Karpas-422 (cell line): ENCODE data around the gene L3MBTL4. TPM values are rescaled to one million over a fixed set of nuclear protein-coding genes. Genes with fewer than 3 reads are reported as not detected.
"Not testable (repeated sequence)": the region's sequence is repeated elsewhere in the genome, so short reads cannot be mapped to it uniquely, and the experiment has no call there.

Source experiments
- DNase-seq: peaks from one replicate; pipeline ENCODE4 v3.0.0-alpha.2; 2015
- H2AFZ ChIP-seq: fragments of 200-600 bp; sonication (generic); 2 replicates; pipeline ENCODE4 v1.6.1; 2014; ENCODE audit warnings: antibody characterized with exemption, low read length, mixed read lengths
- H3K27ac ChIP-seq: fragments of 200-600 bp; sonication (generic); 2 replicates; pipeline ENCODE4 v1.5.1; 2014; ENCODE audit warnings: mild to moderate bottlenecking, low read length, moderate library complexity
- H3K27me3 ChIP-seq: fragments of 200-600 bp; sonication (generic); 2 replicates; pipeline ENCODE4 v1.6.1; 2014; ENCODE audit warnings: low read length, mixed read lengths
- H3K36me3 ChIP-seq: fragments of 200-600 bp; sonication (generic); 2 replicates; pipeline ENCODE4 v1.6.1; 2014; ENCODE audit warnings: low read length, mixed read lengths; ENCODE audit not compliant: insufficient read depth
- H3K4me1 ChIP-seq: fragments of 200-600 bp; sonication (generic); 2 replicates; pipeline ENCODE4 v1.6.1; 2014; ENCODE audit warnings: mild to moderate bottlenecking, low read length, mixed read lengths
- H3K4me2 ChIP-seq: fragments of 200-600 bp; sonication (generic); 2 replicates; pipeline ENCODE4 v1.6.1; 2014; ENCODE audit warnings: low read length, low read depth, mild to moderate bottlenecking; ENCODE audit not compliant: poor library complexity, severe bottlenecking
- H3K4me3 ChIP-seq: fragments of 200-600 bp; sonication (generic); 2 replicates; pipeline ENCODE4 v1.5.1; 2014; ENCODE audit warnings: mild to moderate bottlenecking, antibody characterized with exemption, low read length, mixed read lengths
- H3K79me2 ChIP-seq: fragments of 200-600 bp; sonication (generic); 2 replicates; pipeline ENCODE4 v1.6.1; 2014; ENCODE audit warnings: mild to moderate bottlenecking, low read length, mixed read lengths
- H3K9ac ChIP-seq: fragments of 200-600 bp; sonication (generic); 2 replicates; pipeline ENCODE4 v1.6.0; 2014; ENCODE audit warnings: low read length
- H3K9me2 ChIP-seq: fragments of 200-600 bp; sonication (generic), shearing (Covaris generic); replicated peaks from 2 replicates; pipeline ENCODE4 v1.6.0; 2014; ENCODE audit warnings: mild to moderate bottlenecking, low read length, moderate library complexity; ENCODE audit not compliant: insufficient read depth
- H3K9me3 ChIP-seq: fragments of 300-700, 200-600 bp; sonication (generic); 2 replicates; pipeline ENCODE4 v1.6.1; 2014; ENCODE audit warnings: low read length, mixed read lengths
- H4K20me1 ChIP-seq: fragments of 200-600 bp; sonication (generic); 2 replicates; pipeline ENCODE4 v1.6.1; 2014; ENCODE audit warnings: mild to moderate bottlenecking, antibody characterized with exemption, low read length, low read depth; ENCODE audit not compliant: insufficient read depth
- total RNA-seq: library from RNA; depleted of rRNA; stranded (reverse); fragments of >200 nt; shearing (Covaris generic); gene quantifications from 2 replicates; pipeline ENCODE4 v1.2.3, GENCODE V29; 2014; ENCODE audit warnings: low replicate concordance

The L3MBTL4 gene
- total RNA-seq, 1 experiment from 2014 or later = 15.2 TPM

GRCh38 chr18:6139007-6139406, 275.7 kb downstream of the L3MBTL4 start:
- no peaks in the 10 kb centered on the region for H3K36me3 ChIP-seq
- no peaks in the 10 kb centered on the region for H3K79me2 ChIP-seq
- no peak overlapping the region for H3K27ac ChIP-seq
- H4K20me1 ChIP-seq = no peaks in the 10 kb centered on the region
- H3K9ac ChIP-seq = no peak overlapping the region
- 0 out of 2 replicates have a peak, but pooled peaks cover 4% of the 10 kb centered on the region for H3K9me3 ChIP-seq
- no peaks in the 10 kb centered on the region for H3K27me3 ChIP-seq
- no peaks in the 10 kb centered on the region for H3K4me1 ChIP-seq
- no peak overlapping the region for H3K4me2 ChIP-seq
- no peak for DNase-seq
- no peaks in the 10 kb centered on the region for H3K9me2 ChIP-seq
- no peak overlapping the region for H3K4me3 ChIP-seq
- H2AFZ ChIP-seq = no peak overlapping the region

- not testable (repeated sequence) for H3K9me2 ChIP-seq, H3K79me2 ChIP-seq, H4K20me1 ChIP-seq, H3K27ac ChIP-seq, DNase-seq, H2AFZ ChIP-seq, H3K4me2 ChIP-seq, H3K9ac ChIP-seq, H3K27me3 ChIP-seq, H3K4me1 ChIP-seq, H3K9me3 ChIP-seq, H3K4me3 ChIP-seq, H3K36me3 ChIP-seq
These were observed 278.8 kb downstream of the L3MBTL4 start for GRCh38 chr18:6135901-6136300.

DNA sequence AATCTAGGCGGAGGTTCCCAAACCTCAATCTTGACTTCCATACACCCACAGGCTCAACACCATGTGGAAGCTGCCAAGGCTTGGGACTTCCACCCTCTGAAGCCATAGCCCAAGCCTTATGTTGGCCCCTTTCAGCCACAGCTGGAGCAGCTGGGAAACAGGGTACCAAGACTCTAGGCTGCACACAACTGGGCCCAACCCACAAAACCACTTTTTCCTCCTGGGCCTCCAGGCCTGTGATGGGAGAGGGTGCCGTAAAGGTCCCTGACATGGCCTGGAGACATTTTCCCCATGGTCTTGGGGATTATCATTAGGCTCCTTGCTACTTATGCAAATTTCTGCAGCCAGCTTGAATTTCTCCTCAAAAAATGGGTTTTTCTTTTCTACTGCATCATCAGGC, 279.7 kb downstream of the L3MBTL4 start:
- not testable (repeated sequence) for H4K20me1 ChIP-seq, H3K79me2 ChIP-seq, H3K4me3 ChIP-seq, H3K36me3 ChIP-seq, DNase-seq, H3K9me2 ChIP-seq, H3K9ac ChIP-seq, H3K4me1 ChIP-seq, H3K9me3 ChIP-seq, H3K27ac ChIP-seq, H3K4me2 ChIP-seq, H3K27me3 ChIP-seq, H2AFZ ChIP-seq

- Histone ChIP-seq H3K36me3 (no peaks in the 10 kb centered on the region), H3K4me3 (no peak overlapping the region), H3K4me2 (no peak overlapping the region), H4K20me1 (no peaks in the 10 kb centered on the region), H2AFZ (no peak overlapping the region), H3K27me3 (no peaks in the 10 kb centered on the region), H3K27ac (no peak overlapping the region), H3K4me1 (no peaks in the 10 kb centered on the region), H3K9me3 (0 out of 2 replicates have a peak, but pooled peaks cover 4% of the 10 kb centered on the region), H3K9me2 (no peaks in the 10 kb centered on the region), H3K9ac (no peak overlapping the region), H3K79me2 (no peaks in the 10 kb centered on the region)
- no peak for DNase-seq
These were observed 281.9 kb downstream of the L3MBTL4 start for GRCh38 chr18:6132751-6133368.

DNA sequence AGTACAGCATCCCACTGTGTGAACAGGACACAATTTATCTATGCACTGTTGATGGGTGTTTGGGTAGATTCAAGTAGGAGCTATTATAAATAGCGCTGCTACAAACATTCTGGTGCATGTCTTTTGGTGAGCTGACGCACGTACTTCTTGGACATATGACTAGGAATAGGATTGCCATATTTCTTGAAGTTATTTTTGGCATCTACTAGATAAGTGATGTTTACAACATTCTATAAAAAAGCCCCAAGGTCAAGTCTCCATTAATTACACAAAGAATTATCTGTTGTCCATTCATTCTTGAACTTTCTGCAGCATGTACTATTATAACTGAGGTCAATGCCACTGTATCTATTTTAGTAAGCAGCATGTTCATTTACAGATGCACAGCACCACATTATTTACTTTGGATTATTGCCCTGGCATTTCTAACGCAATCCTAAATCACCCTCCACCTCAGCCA, 293.9 kb downstream of the L3MBTL4 start:
- H3K9ac ChIP-seq = no peak overlapping the region
- no peak overlapping the region for H2AFZ ChIP-seq

GRCh38 chr18:6119761-6120160, 294.9 kb downstream of the L3MBTL4 start:
- H3K9me3 ChIP-seq = no peaks in the 10 kb centered on the region; the same call in 1 of the 2 replicates
- H3K4me1 ChIP-seq = no peaks in the 10 kb centered on the region
- no peak overlapping the region for H3K27ac ChIP-seq
- no peaks in the 10 kb centered on the region for H3K27me3 ChIP-seq
- DNase-seq = no peak
- H3K9me2 ChIP-seq = no peaks in the 10 kb centered on the region
- no peaks in the 10 kb centered on the region for H3K79me2 ChIP-seq
- H3K4me2 ChIP-seq = no peak overlapping the region
- no peak overlapping the region for H3K4me3 ChIP-seq
- no peaks in the 10 kb centered on the region for H4K20me1 ChIP-seq
- H2AFZ ChIP-seq = no peak overlapping the region
- no peaks in the 10 kb centered on the region for H3K36me3 ChIP-seq
- H3K9ac ChIP-seq = no peak overlapping the region

More for the DNA sequence above, 293.9 kb downstream of the L3MBTL4 start:
- no peaks in the 10 kb centered on the region for H4K20me1 ChIP-seq
- H3K9me2 ChIP-seq = no peaks in the 10 kb centered on the region
- H3K79me2 ChIP-seq = no peaks in the 10 kb centered on the region
- H3K9me3 ChIP-seq = no peaks in the 10 kb centered on the region; the same call in 1 of the 2 replicates
- no peak overlapping the region for H3K27ac ChIP-seq
- H3K27me3 ChIP-seq = no peaks in the 10 kb centered on the region
- no peaks in the 10 kb centered on the region for H3K36me3 ChIP-seq
- no peak overlapping the region for H3K4me2 ChIP-seq
- no peak overlapping the region for H3K4me3 ChIP-seq
- H3K4me1 ChIP-seq = no peaks in the 10 kb centered on the region
- no peak for DNase-seq

DNA sequence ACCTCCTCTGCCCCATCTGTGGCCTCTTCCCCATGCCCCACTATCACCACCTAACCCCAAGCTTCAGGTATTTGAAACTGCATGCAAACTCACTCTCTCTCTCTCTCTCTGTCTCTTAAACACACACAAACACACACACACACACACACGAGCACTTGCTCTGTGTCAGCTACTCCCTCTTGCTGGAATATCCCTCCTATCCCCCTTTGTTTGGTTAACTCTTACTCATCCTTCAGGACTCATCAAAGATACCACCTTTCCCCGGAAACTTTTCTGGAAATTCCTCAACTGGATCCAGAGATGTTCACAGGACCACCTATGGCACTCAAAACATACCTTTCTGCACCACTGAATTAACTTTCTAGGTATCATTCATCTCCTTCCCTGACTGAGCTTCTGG, 296.6 kb downstream of the L3MBTL4 start:
- DNase-seq = no peak
- H3K9me2 ChIP-seq = no peaks in the 10 kb centered on the region
- H3K4me2 ChIP-seq = no peak overlapping the region
- H3K36me3 ChIP-seq = no peaks in the 10 kb centered on the region
- no peaks in the 10 kb centered on the region; the same call in 1 of the 2 replicates for H3K9me3 ChIP-seq
- H4K20me1 ChIP-seq = no peaks in the 10 kb centered on the region
- no peak overlapping the region for H3K27ac ChIP-seq
- H3K79me2 ChIP-seq = no peaks in the 10 kb centered on the region
- no peak overlapping the region for H3K4me3 ChIP-seq
- H2AFZ ChIP-seq = no peak overlapping the region
- no peaks in the 10 kb centered on the region for H3K27me3 ChIP-seq
- H3K9ac ChIP-seq = no peak overlapping the region
- no peaks in the 10 kb centered on the region for H3K4me1 ChIP-seq

DNA sequence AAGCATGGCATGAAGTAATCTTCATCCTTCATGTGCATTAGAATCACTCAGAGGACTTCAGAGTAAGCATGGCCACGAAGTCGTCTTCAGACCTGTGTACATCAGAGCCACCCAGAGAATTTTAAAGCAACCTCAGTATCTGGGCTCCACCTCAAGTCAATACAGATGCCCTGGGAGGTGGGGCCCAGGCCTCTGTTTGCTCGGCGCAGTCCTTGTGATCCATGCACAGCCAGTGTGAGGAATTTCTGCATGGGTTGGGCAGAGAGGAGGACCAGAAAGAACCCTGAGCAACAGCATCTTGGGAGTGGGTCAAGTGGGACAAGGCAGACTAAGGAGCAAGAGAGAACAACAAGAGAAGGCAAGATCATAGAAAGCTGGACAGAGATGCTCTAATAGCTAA, 299.0 kb downstream of the L3MBTL4 start:
- DNase-seq = no peak
- Histone ChIP-seq H4K20me1 (no peaks in the 10 kb centered on the region), H3K9ac (no peak overlapping the region), H3K9me3 (no peaks in the 10 kb centered on the region), H3K9me2 (no peaks in the 10 kb centered on the region), H3K27ac (no peak overlapping the region), H3K79me2 (no peaks in the 10 kb centered on the region), H3K36me3 (no peaks in the 10 kb centered on the region), H2AFZ (no peak overlapping the region), H3K4me3 (no peak overlapping the region), H3K4me2 (no peak overlapping the region), H3K27me3 (no peaks in the 10 kb centered on the region), H3K4me1 (no peaks in the 10 kb centered on the region)
